ENCODE results near the gene ANO6. TPM values are rescaled to one million over a fixed set of nuclear protein-coding genes. Genes with fewer than 3 reads are reported as not detected.

ANO6 gene
- polyA plus RNA-seq, 1 donor (not counting 4 experiments of a cell fraction or from before 2014, with no cell fraction given), result 64.3 TPM

DNA sequence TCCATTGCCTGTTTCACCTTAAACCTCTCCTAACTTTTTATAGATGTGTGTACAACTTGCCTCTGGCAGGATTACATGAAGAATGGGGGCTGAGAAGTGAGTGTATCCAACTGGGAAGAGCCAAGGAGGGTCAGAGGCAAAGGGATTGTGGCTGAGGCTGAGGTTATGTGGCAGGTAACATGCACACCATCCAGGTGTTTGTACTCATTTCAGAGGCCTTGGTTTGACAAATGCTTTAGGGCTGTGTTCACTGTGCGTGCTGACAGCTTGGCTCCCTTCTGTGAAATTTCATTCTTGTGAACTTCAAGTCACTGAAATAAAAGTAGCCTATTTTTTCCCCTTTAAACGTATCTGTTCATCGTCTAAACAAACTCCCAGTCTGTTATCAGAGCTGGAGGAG is 47.7 kb downstream of the ANO6 start:
- Histone ChIP-seq H3K4me3 (ENCODE audit: control insufficient read depth in 2 of 3, extremely low read depth in 1 of 3, insufficient read depth in 2 of 3, low read depth in 1 of 3, low read length in 3 of 3) (no peak overlapping the region), H3K9ac (ENCODE audit: control insufficient read depth, extremely low read depth, insufficient read depth, low read length) (no peak overlapping the region), H3K36me3 (ENCODE audit: control insufficient read depth in 2 of 2, extremely low read depth in 1 of 2, insufficient read depth in 2 of 2, low read length in 2 of 2) (peaks cover 0 to 3% of the 10 kb centered on the region in 2 experiments), H3K27ac (ENCODE audit: control insufficient read depth, insufficient read depth, low read length) (no peak overlapping the region), H3K4me2 (ENCODE audit: control insufficient read depth, extremely low read depth, insufficient read depth, low read depth, low read length) (no peak overlapping the region), H3K79me2 (ENCODE audit: control insufficient read depth, insufficient read depth, low read length) (peaks cover 73% of the 10 kb centered on the region), H4K20me1 (ENCODE audit: control insufficient read depth, extremely low read depth, insufficient read depth, low read length) (no peaks in the 10 kb centered on the region), H3K9me3 (ENCODE audit: control insufficient read depth, low read depth, low read length) (no peaks in the 10 kb centered on the region), H3K4me1 (ENCODE audit: control insufficient read depth, extremely low read depth, insufficient read depth, low read length) (peaks cover 21% of the 10 kb centered on the region), H2AFZ (ENCODE audit: control insufficient read depth, low read length) (no peak overlapping the region), H3K9me1 (ENCODE audit: control insufficient read depth, extremely low read depth, insufficient read depth, low read length) (no peaks in the 10 kb centered on the region), H3K27me3 (ENCODE audit: control insufficient read depth, extremely low read depth, insufficient read depth, low read length) (no peaks in the 10 kb centered on the region)
- dilution Hi-C loops (cut with MboI; ENCODE audit: extremely low pct_ligation_motif_present, low sequenced_read_pairs), result no loop called here
- FAIRE-seq (no peak), DNase-seq (ENCODE audit: low read depth, low spot score) (no peak)
- TF ChIP-seq, protein P1, sequence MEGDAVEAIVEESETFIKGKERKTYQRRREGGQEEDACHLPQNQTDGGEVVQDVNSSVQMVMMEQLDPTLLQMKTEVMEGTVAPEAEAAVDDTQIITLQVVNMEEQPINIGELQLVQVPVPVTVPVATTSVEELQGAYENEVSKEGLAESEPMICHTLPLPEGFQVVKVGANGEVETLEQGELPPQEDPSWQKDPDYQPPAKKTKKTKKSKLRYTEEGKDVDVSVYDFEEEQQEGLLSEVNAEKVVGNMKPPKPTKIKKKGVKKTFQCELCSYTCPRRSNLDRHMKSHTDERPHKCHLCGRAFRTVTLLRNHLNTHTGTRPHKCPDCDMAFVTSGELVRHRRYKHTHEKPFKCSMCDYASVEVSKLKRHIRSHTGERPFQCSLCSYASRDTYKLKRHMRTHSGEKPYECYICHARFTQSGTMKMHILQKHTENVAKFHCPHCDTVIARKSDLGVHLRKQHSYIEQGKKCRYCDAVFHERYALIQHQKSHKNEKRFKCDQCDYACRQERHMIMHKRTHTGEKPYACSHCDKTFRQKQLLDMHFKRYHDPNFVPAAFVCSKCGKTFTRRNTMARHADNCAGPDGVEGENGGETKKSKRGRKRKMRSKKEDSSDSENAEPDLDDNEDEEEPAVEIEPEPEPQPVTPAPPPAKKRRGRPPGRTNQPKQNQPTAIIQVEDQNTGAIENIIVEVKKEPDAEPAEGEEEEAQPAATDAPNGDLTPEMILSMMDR (optimal IDR thresholded peaks at IDR 0.05 in 1 of 3, IDR thresholded peaks at IDR 0.05 in 1 of 3, conservative IDR thresholded peaks at IDR 0.05 in 1 of 3; ENCODE audit: extremely low read depth in 1 of 3, insufficient read depth in 2 of 3, low read length in 3 of 3), result no peak
- TF ChIP-seq EZH2 (IDR thresholded peaks at IDR 0.05; ENCODE audit: low read length), result no peak

DNA sequence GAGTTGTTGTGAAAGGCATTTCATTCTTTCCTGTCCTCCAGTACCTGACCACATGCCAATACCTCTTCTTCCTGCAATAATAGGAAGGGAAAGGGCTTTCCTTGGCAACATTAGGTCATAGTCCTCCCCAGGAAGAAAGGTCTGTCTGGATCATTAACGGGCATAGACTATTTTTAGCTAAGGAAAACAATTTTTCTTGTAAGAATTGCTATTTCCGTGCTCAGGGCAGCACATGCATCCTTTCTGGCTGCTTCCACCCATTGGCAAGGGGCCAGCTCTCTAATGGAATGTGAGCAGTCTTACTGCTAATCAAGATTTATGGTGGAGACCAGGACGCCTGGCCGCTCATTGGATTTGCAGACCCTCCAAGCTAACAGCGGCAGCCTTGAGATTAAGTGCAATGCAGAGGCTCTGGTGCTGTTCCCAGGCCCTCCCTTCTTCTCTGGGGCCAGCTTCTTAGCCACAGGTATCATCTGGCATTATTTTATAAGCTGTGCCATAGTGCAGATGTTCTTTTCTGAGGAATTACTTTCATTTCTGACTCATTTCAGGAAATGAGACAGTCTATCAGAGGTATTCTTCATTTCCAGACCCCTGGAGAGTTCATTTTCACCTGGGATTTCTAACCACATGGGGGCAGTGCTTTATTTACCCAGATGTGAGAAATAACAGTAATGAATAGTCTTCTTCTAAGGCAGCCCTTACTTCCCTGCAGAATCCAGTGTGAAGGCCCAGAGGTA is 52.9 kb downstream of the ANO6 start:
- peak overlapping the region; percentile 84 for H3K27ac ChIP-seq (ENCODE audit: control insufficient read depth, insufficient read depth, low read length)
- H3K9me3 ChIP-seq (ENCODE audit: control insufficient read depth, low read depth, low read length), result no peaks in the 10 kb centered on the region
- H3K36me3 ChIP-seq (ENCODE audit: control insufficient read depth in 2 of 2, extremely low read depth in 1 of 2, insufficient read depth in 2 of 2, low read length in 2 of 2), result no peaks in the 10 kb centered on the region
- TF ChIP-seq EZH2 (IDR thresholded peaks at IDR 0.05; ENCODE audit: low read length), result no peak
- TF ChIP-seq, protein P1 (optimal IDR thresholded peaks at IDR 0.05 in 1 of 3, IDR thresholded peaks at IDR 0.05 in 1 of 3, conservative IDR thresholded peaks at IDR 0.05 in 1 of 3; ENCODE audit: extremely low read depth in 1 of 3, insufficient read depth in 2 of 3, low read length in 3 of 3), result peak; percentile 25 to 67 (median 28)
- H3K4me1 ChIP-seq (ENCODE audit: control insufficient read depth, extremely low read depth, insufficient read depth, low read length), result peaks cover 36% of the 10 kb centered on the region
- peak overlapping the region; percentile 67 for H3K9ac ChIP-seq (ENCODE audit: control insufficient read depth, extremely low read depth, insufficient read depth, low read length)
- DNase-seq (ENCODE audit: low read depth, low spot score) (peak; percentile 42), FAIRE-seq (peak; percentile 60)
- dilution Hi-C loops (cut with MboI; ENCODE audit: extremely low pct_ligation_motif_present, low sequenced_read_pairs), result no loop called here
- peaks cover 65% of the 10 kb centered on the region for H3K79me2 ChIP-seq (ENCODE audit: control insufficient read depth, insufficient read depth, low read length)
- peak overlapping the region; percentile 83 for H3K4me2 ChIP-seq (ENCODE audit: control insufficient read depth, extremely low read depth, insufficient read depth, low read depth, low read length)
- H3K9me1 ChIP-seq (ENCODE audit: control insufficient read depth, extremely low read depth, insufficient read depth, low read length), result no peaks in the 10 kb centered on the region
- peaks cover 4% of the 10 kb centered on the region for H4K20me1 ChIP-seq (ENCODE audit: control insufficient read depth, extremely low read depth, insufficient read depth, low read length)
- H3K4me3 ChIP-seq (ENCODE audit: control insufficient read depth in 2 of 3, extremely low read depth in 1 of 3, insufficient read depth in 2 of 3, low read depth in 1 of 3, low read length in 3 of 3), result peak overlapping the region in 2 of 3 experiments; percentile 48 to 64
- H2AFZ ChIP-seq (ENCODE audit: control insufficient read depth, low read length), result no peak overlapping the region
- H3K27me3 ChIP-seq (ENCODE audit: control insufficient read depth, extremely low read depth, insufficient read depth, low read length), result no peaks in the 10 kb centered on the region

Data from keratinocyte (primary cell).